K562 (cell line): ENCODE results near the gene MND1. TPM values are rescaled to one million over a fixed set of nuclear protein-coding genes. Genes with fewer than 3 reads are reported as not detected.

Experiments used
- ATAC-seq: fragments of 200-7000 bp; cut with Tn5 transposase; 3 replicates; pipeline ENCODE4 v1.9.1; 2020; ENCODE audit warnings: moderate library complexity
- BruUV-seq: library from RNA; stranded (reverse); fragments of 400-500 nt; replicated peaks from 2 replicates; lab custom pipeline; 2021; lab: Mats Ljungman, UMichigan
- CTCF ChIA-PET: fragments of 300-600 bp; formaldehyde crosslinking; extraction: SDS; loops from one replicate; lab custom pipeline; 2021; ENCODE audit warnings: low intra/inter-chr PET ratio; lab: Yijun Ruan, JAX
- POLR2A ChIA-PET: fragments of 300-600, 350-650 bp; sonication (Branson Sonifier 250); formaldehyde crosslinking; extraction: SDS; loops from one replicate; lab custom pipeline; 2021; ENCODE audit warnings: antibody characterized with exemption, inconsistent platforms; lab: Yijun Ruan, JAX
- DNase-seq, 4 experiments: peaks; one replicate each; pipeline versions ENCODE4 v3.0.0 to v3.0.0-alpha.2; 2011 to 2018; ENCODE audit warnings: low spot score in 3 of 4, mixed read lengths in 3 of 4; ENCODE audit errors: extremely low read depth in 1 of 4
- FAIRE-seq: peaks from 2 replicates; lab custom pipeline; 2011; peaks lifted over from hg19 to GRCh38; lab: Jason Lieb, UNC
- H2AFZ ChIP-seq: 2 replicates; pipeline ENCODE4 v1.6.0; 2011; ENCODE audit warnings: low read depth, low read length, control low read depth, inconsistent platforms
- H3K27ac ChIP-seq: fragments of 200-600 bp; 3 replicates; pipeline ENCODE4 v1.8.0; 2011; ENCODE audit warnings: low read depth, mild to moderate bottlenecking, control low read depth, inconsistent platforms, low read length, moderate library complexity, mixed read lengths; ENCODE audit errors: extremely low read depth
- H3K27me3 ChIP-seq, 2 experiments: fragments of 300-600 bp in 1 of 2; 2 replicates in 1 of 2; 3 replicates in 1 of 2; pipeline versions ENCODE4 v1.6.0 to v1.8.0; 2011; ENCODE audit warnings: inconsistent platforms in 2 of 2, low read length in 2 of 2, mild to moderate bottlenecking in 1 of 2, mixed read lengths in 1 of 2, moderate library complexity in 1 of 2; ENCODE audit not compliant: control insufficient read depth in 2 of 2, insufficient read depth in 2 of 2
- H3K36me3 ChIP-seq: fragments of 300-600 bp; 3 replicates; pipeline ENCODE4 v1.8.0; 2011; ENCODE audit warnings: mild to moderate bottlenecking, low read length, inconsistent platforms; ENCODE audit not compliant: control insufficient read depth, insufficient read depth
- H3K4me1 ChIP-seq, 2 experiments: fragments of 200-600 bp in 1 of 2; replicated peaks in 1 of 2; 2 replicates in 1 of 2; 3 replicates in 1 of 2; pipeline versions ENCODE4 v1.5.1 to v1.8.0; 2011; ENCODE audit warnings: inconsistent platforms in 2 of 2, low read length in 2 of 2, mild to moderate bottlenecking in 1 of 2, mixed read lengths in 1 of 2, moderate library complexity in 1 of 2; ENCODE audit not compliant: control insufficient read depth in 2 of 2, insufficient read depth in 2 of 2
- H3K4me2 ChIP-seq: 2 replicates; pipeline ENCODE4 v1.6.1; 2011; ENCODE audit warnings: low read length, control low read depth, inconsistent platforms, mixed read lengths; ENCODE audit not compliant: insufficient read depth
- H3K4me3 ChIP-seq: fragments of 200-600 bp; sonication (generic), shearing (Covaris generic); 2 replicates; pipeline ENCODE4 v1.5.1; 2016; ENCODE audit warnings: control low read depth, inconsistent platforms
- H3K79me2 ChIP-seq: fragments of 200-600 bp; 3 replicates; pipeline ENCODE4 v1.8.0; 2011; ENCODE audit warnings: low read length, inconsistent platforms; ENCODE audit not compliant: control insufficient read depth, insufficient read depth
- H3K9ac ChIP-seq, 2 experiments: 2 replicates each; pipeline versions ENCODE4 v1.6.0 to v1.6.1; 2011; ENCODE audit warnings: low read depth in 2 of 2, low read length in 2 of 2, control low read depth in 1 of 2, inconsistent platforms in 1 of 2, mild to moderate bottlenecking in 1 of 2, mixed read lengths in 1 of 2; ENCODE audit not compliant: insufficient read depth in 1 of 2
- H3K9me1 ChIP-seq: one replicate; pipeline ENCODE4 v1.6.0; 2011; ENCODE audit warnings: inconsistent platforms, mild to moderate bottlenecking, low read length, moderate library complexity; ENCODE audit not compliant: control insufficient read depth, insufficient read depth
- H3K9me3 ChIP-seq: replicated peaks from 2 replicates; pipeline ENCODE4 v1.5.1; 2011; ENCODE audit warnings: low read depth, low read length, inconsistent platforms; ENCODE audit not compliant: control insufficient read depth, insufficient read depth
- H4K20me1 ChIP-seq: replicated peaks from 2 replicates; pipeline ENCODE4 v1.6.1; 2011; ENCODE audit warnings: low read length, inconsistent platforms, mixed read lengths; ENCODE audit not compliant: control insufficient read depth, insufficient read depth
- ADNP ChIP-seq: fragments of 200-800 bp; sonication (Bioruptor generic); IDR thresholded peaks from 2 replicates; pipeline ENCODE4 v1.6.1; 2016; ENCODE audit warnings: missing genetic modification characterization, missing compliant biosample characterization
- BDP1 ChIP-seq: IDR thresholded peaks from 3 replicates; pipeline ENCODE4 v1.6.1; 2011; ENCODE audit not compliant: insufficient read length, insufficient read depth
- BRD9 ChIP-seq: fragments of 450-650 bp; IDR thresholded peaks from 2 replicates; pipeline ENCODE4 v1.6.1; 2018; ENCODE audit warnings: low read depth; ENCODE audit not compliant: partially characterized antibody
- CBX3 ChIP-seq, 2 experiments: IDR thresholded peaks; 1 replicate in 1 of 2; 2 replicates in 1 of 2; pipeline ENCODE4 v1.6.1; 2012; ENCODE audit warnings: inconsistent platforms in 2 of 2, low read length in 2 of 2, borderline replicate concordance in 1 of 2, control low read depth in 1 of 2
- DMBX1 ChIP-seq: fragments of 250-450 bp; sonication (Bioruptor Pico); IDR thresholded peaks from 2 replicates; pipeline ENCODE4 v1.8.0; 2022; ENCODE audit warnings: inconsistent platforms, mild to moderate bottlenecking, moderate library complexity, borderline replicate concordance
- EGR1 ChIP-seq: fragments of 450-650 bp; conservative IDR thresholded peaks from 2 replicates; pipeline ENCODE4 v1.6.1; 2017; ENCODE audit warnings: mild to moderate bottlenecking
- ETV6 ChIP-seq, 3 experiments: fragments of 150-350 bp in 1 of 3; sonication (generic) in 1 of 3; formaldehyde crosslinking in 1 of 3; IDR thresholded peaks; 2 replicates each; pipeline versions ENCODE4 v1.6.1 to v1.8.0; 2014 to 2022; ENCODE audit warnings: borderline replicate concordance in 2 of 3, low read depth in 2 of 3, antibody characterized with exemption in 1 of 3, low read length in 1 of 3, mild to moderate bottlenecking in 1 of 3, missing genetic modification reagents in 1 of 3
- MLLT1 ChIP-seq, 2 experiments: fragments of 450-650 bp; IDR thresholded peaks; 2 replicates each; pipeline ENCODE4 v1.6.1; 2016
- NFIC ChIP-seq: fragments of 450-650 bp; IDR thresholded peaks from 2 replicates; pipeline ENCODE4 v1.6.1; 2017; ENCODE audit warnings: mild to moderate bottlenecking, inconsistent platforms
- SMARCA5 ChIP-seq: fragments of 450-650 bp; IDR thresholded peaks from 2 replicates; pipeline ENCODE4 v1.6.1; 2016
- SPI1 ChIP-seq: IDR thresholded peaks from 2 replicates; pipeline ENCODE4 v1.6.1; 2011; ENCODE audit warnings: low read depth, low read length, control low read depth, borderline replicate concordance
- TRIM24 ChIP-seq, 2 experiments: fragments of 450-650 bp; IDR thresholded peaks; 2 replicates each; pipeline ENCODE4 v1.6.1; 2016
- ZKSCAN1 ChIP-seq: fragments of 150-350 bp; IDR thresholded peaks from 2 replicates; pipeline ENCODE4 v1.6.1; 2016; ENCODE audit warnings: low read depth, low read length
- ZNF583 ChIP-seq: fragments of 250-450 bp; sonication (Bioruptor Pico); IDR thresholded peaks from 2 replicates; pipeline ENCODE4 v1.4.0; 2020
- ZNF592 ChIP-seq: fragments of 450-650 bp; IDR thresholded peaks from 2 replicates; pipeline ENCODE4 v1.6.1; 2017; ENCODE audit warnings: antibody characterized with exemption, mild to moderate bottlenecking
- ZNF707 ChIP-seq: fragments of 250-450 bp; sonication (Bioruptor Pico); conservative IDR thresholded peaks from 2 replicates; pipeline ENCODE4 v1.8.0; 2022; ENCODE audit warnings: inconsistent platforms, mild to moderate bottlenecking, moderate library complexity
- WGBS: fragments of 100-300 bp; shearing (Covaris generic); methylation state at CpG from one replicate; pipeline ENCODE4 v1.1.6; 2016; ENCODE audit warnings: low coverage, mixed read lengths; ENCODE audit not compliant: insufficient coverage; ENCODE audit errors: missing lambda C conversion rate; 5-methylcytosine and 5-hydroxymethylcytosine counted together
- in situ Hi-C: fragments of 300-500 bp; cut with MboI; formaldehyde crosslinking; loops from 4 replicates; pipeline ENCODE4 v1.15.0; 2018; ENCODE audit warnings: inconsistent platforms, mixed read lengths
- intact Hi-C: fragments of 100-400 bp; cut with micrococcal nuclease; formaldehyde crosslinking; loops from 2 replicates; pipeline ENCODE4 v1.14.2; 2022
- polyA plus RNA-seq, 8 experiments: library from polyadenylated mRNA; depleted of rRNA in 4 of 8; stranded (reverse) in 5 of 8; unstranded in 3 of 8; fragments of >200 nt; fragmentation: Nextera tagmentation in 2 of 8; fragmentation: Illumina TruSeq in 1 of 8; extraction: Ambion mirVana in 2 of 8; extraction: Trizol in 1 of 8; gene quantifications; 2 replicates each; pipeline versions ENCODE4 v1.2.1 to v1.2.3, GENCODE V29; 2011 to 2014; ENCODE audit warnings: inconsistent platforms in 1 of 8, missing spikeins in 1 of 8
- total RNA-seq, 7 experiments: library from RNA; depleted of rRNA in 6 of 7; stranded (reverse); fragments of >200 nt in 6 of 7; fragmentation: Illumina TruSeq in 2 of 7; extraction: Trizol in 2 of 7; gene quantifications; 2 replicates each; pipeline versions ENCODE4 v1.2.1 to v1.2.3, GENCODE V29; 2011 to 2021; ENCODE audit warnings: low replicate concordance in 1 of 7

Gene MND1
- total and polyA plus RNA-seq, 9 of the 15 experiments (the other 6 are each of a cell fraction or from before 2014, with no cell fraction given): 35.3 to 94.1 (median 59.9) TPM

- H3K9me1 ChIP-seq: no peaks in the 10 kb centered on the region
- H3K9ac ChIP-seq: no peak overlapping the region
- ChIA-PET POLR2A (interaction anchor here (0.6 kb wide), 2 partner anchors 100 to 138 kb away, joined by 3 to 4 read pairs; no protein-coding TSS in a partner anchor), CTCF (interaction anchor here (0.6 to 1.6 kb wide), 2 partner anchors 109 to 142 kb away, joined by 3 to 21 read pairs; no protein-coding TSS in a partner anchor)
- no peaks in the 10 kb centered on the region for H3K36me3 ChIP-seq
- FAIRE-seq (peak; percentile 85), ATAC-seq (peak; percentile 95), DNase-seq (peak; percentile 50 to 85 (median 70))
- H3K4me3 ChIP-seq: no peak overlapping the region
- H3K79me2 ChIP-seq: no peaks in the 10 kb centered on the region
- intact Hi-C loops: loop anchor here (1.0 to 10.0 kb wide), 7 partner anchors 33 to 322 kb away; partner anchors contain the start of gene TMEM131L
- H4K20me1 ChIP-seq: no peaks in the 10 kb centered on the region
- H3K27me3 ChIP-seq: no peaks in the 10 kb centered on the region
- H3K4me1 ChIP-seq: peaks cover 10 to 11% of the 10 kb centered on the region in 2 experiments; a peak in 4 of 5 replicates
- H3K27ac ChIP-seq: peak overlapping the region; percentile 49; the same call in 1 of the 3 replicates
- H2AFZ ChIP-seq: peak overlapping the region; percentile 96
- BruUV-seq: no TSS peak
- peak overlapping the region; percentile 40; the same call in 1 of the 2 replicates for H3K4me2 ChIP-seq
- 32% methylated on average over 12 of the region's 12 CpGs for WGBS
- in situ Hi-C loops: no loop called here
- no peaks in the 10 kb centered on the region for H3K9me3 ChIP-seq
- TF ChIP-seq TRIM24 (IDR thresholded peaks at IDR 0.05) (peak in 1 of 2 experiments; percentile 56; a peak in 2 of 4 replicates), EGR1 (no peak), ZNF592 (peak; percentile 94), ZNF707 (CRISPR knock-in tag) (no peak), ADNP (peak; percentile 69), ZKSCAN1 (peak; percentile 13; the same call in 1 of the 2 replicates), ETV6 (IDR thresholded peaks at IDR 0.05; ENCODE audit: borderline replicate concordance in 1 of 2, low read depth in 2 of 2, low read length in 1 of 2) (peak in 1 of 2 experiments; percentile 53; a peak in 1 of 4 replicates), ETV6 (CRISPR knock-in tag; IDR thresholded peaks at IDR 0.05; ENCODE audit: borderline replicate concordance) (no peak), SMARCA5 (peak; percentile 79), CBX3 (IDR thresholded peaks at IDR 0.05; ENCODE audit: borderline replicate concordance in 1 of 2, low read length in 2 of 2) (peak in 1 of 2 experiments; percentile 82; a peak in 1 of 3 replicates), SPI1 (peak; percentile 86), BDP1 (no peak), BRD9 (peak; percentile 47), MLLT1 (IDR thresholded peaks at IDR 0.05) (0 out of 4 replicates have a peak, but pooled peaks of 1 of the 2 experiments have one; percentile 36), DMBX1 (peak; percentile 56; the same call in 1 of the 2 replicates), NFIC (peak; percentile 40; the same call in 1 of the 2 replicates), ZNF583 (CRISPR knock-in tag) (no peak)
Observed at GRCh38 chr4:153432965-153433753, 88.7 kb downstream of the MND1 start.
